ENCODE measurements around the gene NYAP2.
A peak's percentile ranks its signal among the peaks of the same experiment; 100 is the strongest.

Gene NYAP2

DNA sequence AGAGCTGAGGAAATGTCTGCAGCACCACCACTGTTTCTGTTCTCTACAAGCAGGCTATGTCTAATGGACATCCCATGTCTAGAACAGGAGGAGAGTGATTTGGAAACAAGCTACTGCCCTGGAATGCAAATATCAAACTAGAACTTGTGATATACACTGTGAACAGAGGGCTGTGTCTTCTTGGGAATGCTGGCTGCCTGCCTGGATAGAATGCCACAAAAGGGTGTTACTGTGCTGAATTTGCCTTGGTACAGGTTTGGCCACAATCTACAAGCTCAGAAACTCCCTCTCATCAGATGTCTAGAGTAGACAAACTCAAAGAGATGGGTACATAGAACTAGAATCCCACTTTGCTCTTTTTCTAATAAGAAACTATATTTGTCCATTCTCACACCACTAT lies 170.5 kb downstream of the NYAP2 start:
- no peak for DNase-seq

DNA sequence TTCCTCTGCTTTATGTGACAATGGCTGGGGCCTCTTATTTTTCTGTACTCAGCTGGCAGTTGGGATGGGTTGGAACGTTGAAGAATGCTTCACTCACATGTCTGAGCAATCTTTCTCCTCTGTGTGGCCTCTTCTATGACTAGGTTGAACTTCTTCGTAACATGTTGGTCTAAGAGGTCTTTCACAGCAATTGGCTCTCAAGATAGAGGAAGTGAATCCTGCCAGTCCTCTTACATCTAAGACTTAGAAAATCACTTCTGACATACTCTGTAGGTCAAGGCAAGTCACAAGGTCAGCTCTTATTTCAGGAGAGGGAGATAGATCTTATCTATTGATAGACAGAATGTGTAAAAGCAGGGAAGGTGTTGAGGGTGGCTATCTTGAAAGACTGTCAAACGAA lies 174.1 kb downstream of the NYAP2 start:
- DNase-seq, result no peak

DNA sequence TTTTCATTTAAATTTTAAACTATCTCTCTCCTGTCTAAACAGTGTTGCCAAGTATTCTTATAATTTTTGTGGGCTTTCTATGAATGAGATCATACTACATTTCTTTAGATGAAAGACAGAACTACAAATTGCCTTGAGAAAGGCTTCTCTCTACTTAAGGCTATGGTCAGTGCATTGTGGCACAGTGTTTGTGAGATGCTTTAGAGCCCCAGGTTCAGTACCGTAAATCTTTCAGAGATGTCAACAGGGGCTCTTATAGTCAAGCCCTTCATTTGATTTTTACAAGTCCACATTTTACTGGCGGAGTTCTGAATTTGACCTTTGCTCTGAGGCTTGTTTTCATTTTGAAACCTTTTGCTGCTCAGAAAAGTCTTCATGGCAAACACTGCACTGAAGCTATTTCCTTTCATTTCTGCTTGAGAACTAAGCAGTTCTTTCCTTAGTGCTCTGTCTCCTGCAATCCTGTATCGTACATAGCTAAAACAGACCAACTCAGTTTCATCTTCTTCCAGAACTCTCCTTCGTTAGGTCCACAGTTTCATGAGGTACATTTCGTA lies 175.2 kb downstream of the NYAP2 start:
- no peak for DNase-seq

DNA sequence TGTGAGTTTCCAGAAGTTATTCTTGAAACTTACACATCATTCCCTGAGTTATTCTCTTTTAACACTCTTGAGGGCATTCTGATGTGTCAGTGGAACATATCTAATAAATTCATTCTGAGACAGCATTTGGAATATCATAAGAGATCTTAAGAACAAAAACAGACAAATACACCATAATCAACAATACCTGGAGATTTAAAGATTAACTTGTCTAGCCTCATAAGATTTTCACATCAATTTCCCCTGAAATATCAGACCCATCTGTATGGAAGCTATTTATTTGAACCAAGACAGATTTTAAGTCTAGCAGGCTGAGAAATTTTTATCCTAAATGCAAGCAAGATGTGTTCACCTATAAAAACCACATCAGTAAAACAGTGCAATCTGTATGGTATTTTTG lies 181.6 kb downstream of the NYAP2 start:
- DNase-seq, result no peak

DNA sequence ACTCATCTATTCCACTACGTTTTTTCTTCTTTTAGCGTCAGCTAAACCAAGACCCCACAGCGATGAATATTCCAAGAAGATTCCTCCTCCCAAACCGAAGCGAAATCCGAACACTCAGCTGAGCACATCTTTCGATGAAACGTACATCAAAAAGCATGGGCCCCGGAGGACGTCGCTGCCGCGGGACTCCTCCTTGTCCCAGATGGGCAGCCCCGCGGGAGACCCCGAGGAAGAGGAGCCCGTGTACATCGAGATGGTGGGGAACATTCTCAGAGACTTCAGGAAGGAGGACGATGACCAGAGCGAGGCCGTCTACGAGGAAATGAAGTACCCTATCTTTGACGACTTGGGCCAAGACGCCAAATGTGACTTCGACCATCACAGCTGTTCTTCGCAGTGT lies 182.4 kb downstream of the NYAP2 start:
- no peak for DNase-seq

DNA sequence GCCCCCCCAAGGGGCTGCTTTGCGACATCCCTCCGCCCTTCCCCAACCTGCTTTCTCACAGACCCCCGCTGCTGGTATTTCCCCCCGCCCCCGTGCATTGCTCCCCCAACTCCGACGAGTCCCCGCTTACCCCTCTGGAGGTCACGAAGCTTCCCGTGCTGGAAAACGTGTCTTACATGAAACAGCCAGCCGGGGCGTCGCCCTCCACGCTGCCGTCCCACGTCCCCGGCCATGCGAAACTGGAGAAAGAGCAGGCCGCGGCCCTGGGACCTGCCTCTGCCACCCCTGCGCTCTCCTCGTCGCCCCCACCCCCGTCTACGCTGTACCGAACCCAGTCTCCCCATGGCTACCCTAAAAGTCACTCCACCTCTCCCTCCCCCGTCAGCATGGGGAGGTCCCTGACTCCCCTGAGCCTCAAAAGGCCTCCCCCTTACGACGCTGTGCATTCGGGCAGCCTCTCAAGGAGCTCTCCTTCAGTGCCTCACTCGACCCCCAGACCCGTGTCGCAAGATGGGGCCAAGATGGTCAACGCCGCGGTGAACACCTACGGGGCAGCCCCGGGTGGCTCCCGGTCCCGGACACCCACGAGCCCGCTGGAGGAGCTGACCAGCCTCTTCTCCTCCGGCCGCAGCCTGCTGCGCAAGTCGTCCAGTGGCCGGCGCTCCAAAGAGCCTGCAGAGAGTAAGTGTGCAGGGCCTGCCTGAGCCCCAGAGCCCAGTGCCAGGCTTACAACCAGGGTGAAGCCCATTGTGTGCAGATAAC lies 183.0 kb downstream of the NYAP2 start:
- no peak for DNase-seq

DNA sequence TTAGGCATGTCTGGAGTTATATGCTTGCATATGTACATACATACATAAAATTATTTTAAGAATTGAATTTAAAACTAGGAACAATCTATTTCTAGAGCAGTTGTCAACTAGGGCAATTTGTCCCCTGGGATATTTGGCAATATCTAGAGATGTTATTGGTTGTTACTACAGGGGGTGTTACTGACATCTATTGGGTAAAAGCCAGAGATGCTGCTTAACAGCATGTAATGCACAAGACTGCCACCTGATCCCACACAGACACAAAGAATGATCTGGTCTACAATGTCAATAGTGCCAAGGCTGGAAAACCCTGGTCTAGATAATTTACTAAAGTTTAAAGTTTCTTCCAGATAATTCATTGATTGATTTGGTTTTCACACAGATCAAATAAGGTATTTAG lies 185.3 kb downstream of the NYAP2 start:
- no peak for DNase-seq

DNA sequence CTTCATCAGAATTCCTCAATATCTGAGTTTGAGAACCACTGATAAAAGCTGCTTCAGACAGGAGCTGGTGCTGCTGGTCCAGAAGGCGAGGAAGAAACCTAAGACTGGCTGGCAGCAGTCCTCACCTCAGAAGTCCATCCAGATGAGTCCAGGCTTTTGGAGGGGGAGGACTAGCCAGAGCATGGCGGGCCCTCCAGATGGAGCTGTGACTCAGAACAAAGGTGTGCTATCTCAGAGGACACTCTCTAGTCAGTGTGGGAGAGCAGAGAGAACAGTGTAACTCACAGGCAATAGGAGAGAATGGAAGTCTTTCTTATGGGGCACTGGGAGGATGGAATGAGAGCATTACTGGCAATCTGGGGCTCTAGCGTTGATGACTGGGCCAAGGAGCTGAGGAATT lies 191.4 kb downstream of the NYAP2 start:
- DNase-seq, result no peak

DNA sequence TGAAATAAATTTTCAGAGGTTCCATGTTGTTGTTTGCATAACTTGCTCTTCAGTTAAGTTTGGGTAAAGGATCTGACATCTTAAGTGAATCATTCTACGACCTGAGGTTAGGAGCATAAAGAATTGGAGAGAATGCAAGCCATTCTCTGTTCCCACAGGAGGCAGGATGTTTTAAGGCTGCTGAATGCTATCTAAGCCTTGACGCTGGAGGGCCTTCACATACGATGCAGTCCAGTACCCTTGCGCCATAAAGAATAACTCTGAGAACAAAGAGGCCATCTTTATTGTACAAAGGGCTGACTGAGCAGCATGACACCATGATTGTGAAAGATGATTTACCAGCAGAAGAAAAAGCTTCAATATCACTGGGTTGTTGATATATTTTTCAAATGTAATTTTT lies 198.4 kb downstream of the NYAP2 start:
- DNase-seq, result no peak

DNA sequence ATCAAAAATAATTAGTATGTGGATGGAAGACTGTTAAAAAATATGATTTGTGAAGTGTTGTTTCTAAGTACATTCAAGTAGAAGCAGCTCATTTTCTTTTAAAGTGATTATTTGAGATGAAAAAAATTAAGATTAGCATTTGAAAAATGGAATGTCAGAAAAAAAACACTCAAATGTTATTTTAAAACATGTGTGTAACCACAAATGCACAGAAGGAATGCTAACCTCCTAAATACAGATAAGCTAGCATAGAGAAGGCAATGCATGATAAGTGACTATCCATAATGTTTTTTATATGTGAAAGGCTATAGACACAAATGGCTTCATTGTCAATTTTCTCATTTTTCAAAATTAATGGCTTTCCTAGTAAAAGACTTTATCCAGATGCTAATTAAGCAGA lies 198.9 kb downstream of the NYAP2 start:
- DNase-seq, result no peak

DNA sequence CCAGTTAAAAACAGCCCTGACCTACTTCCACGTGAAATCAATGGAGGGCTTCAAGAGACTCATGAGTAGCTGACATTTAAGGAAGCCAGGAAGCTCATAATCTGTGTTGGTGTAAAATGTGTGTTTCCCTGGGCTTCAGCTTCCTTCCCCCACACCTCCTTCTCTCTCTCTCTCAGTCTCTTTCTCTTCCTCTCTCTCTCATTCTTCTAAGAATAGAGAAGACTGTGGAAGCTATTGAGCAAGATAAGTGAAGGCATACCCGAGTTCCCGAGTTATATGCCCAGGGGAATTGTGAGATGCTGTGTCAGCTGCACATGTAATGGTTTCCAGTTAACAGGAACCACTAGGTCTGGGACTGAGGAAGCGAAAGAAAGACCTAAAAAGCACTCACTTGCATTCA lies 199.4 kb downstream of the NYAP2 start:
- peak; percentile 20 for DNase-seq

DNA sequence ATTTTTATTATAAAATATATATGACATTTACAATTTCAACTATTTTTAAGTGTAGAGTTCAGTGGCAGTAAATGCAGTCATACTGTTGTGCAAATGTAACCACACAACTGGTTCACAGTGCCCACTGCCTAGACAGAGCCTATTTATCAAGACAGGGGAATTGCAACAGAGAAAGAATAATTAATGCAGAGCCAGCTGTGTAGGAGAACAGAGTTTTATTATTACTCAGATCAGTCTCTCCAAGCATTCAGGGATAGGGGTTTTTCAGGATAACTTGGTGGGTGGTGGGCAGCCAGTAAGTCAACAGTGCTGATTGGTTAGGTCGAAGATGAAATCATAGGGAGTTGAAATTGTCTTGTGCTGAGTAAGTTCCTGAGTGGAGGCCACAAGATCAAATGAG lies 200.3 kb downstream of the NYAP2 start:
- no peak for DNase-seq

DNA sequence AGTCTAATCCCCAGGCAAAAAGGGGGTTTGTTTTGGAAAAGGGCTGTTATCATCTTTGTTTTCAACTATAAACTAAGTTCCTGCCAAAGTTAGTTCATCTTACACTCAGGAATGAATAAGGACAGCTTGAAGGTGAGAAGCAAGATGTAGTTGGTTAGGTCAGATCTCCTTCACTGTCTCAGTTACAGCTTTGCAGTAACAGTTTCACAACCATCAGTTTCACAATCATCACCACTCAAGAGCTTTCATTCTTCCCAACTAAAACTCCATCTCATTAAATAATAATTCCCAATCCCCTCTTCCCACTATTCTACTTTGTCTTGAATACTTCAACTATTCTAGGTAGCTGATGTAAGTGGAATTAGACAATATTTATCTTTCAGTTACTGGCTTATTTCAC lies 200.9 kb downstream of the NYAP2 start:
- DNase-seq, result no peak

DNA sequence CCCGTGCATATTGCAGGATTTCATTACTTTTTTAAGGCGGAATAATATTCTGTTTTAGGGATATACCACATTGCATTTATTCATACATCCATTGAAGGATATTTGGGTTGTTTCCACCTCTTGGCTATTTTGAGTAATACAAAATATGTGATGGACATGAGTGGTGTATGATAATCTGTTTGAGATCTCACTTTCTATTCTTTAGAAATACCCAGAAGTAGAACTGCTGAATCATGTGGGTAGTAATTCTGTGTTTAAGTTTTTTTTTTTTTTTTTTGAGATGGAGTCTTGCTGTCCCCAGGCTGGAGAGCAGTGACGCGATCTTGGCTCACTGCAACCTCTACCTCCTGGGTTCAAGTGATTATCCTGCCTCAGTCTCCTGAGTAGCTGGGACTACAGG lies 201.4 kb downstream of the NYAP2 start:
- no peak for DNase-seq

DNA sequence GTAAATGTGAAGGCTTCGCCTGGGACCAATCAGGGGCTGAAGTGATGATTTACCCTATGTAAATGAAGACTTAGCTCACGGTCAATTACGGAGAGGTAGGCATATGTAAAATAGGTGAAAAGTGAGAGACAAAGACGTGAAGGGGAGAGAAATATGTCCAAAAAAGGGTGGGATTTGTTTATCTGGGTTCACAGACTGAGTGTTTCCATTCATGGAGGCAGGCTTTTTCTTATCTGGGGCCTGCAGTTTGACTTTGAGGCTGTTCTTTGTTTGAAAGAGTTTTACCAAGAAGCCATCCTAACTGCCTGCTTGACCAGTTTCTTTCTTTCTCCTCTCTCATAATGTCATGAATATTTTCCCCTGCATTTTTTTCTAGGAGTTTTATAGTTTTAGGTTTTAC lies 202.7 kb downstream of the NYAP2 start:
- no peak for DNase-seq

DNA sequence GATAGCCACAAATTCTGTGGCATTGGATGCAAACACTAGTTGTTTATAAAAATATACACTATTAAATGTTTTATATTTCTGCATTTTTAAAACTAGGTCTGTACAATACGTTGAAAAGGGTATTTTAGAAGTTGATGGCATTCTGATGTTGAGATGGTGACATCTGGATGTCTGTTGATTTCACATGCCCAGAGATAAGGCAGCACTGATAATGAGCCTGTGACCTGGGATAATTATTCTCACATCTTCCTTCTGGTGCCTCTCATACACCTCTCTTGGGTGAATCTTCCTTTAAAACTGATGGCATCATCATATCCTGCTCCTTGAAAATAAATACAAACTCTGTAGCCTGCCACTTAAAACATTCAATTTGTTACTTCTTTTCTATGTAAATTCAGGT lies 208.6 kb downstream of the NYAP2 start:
- no peak for DNase-seq

DNA sequence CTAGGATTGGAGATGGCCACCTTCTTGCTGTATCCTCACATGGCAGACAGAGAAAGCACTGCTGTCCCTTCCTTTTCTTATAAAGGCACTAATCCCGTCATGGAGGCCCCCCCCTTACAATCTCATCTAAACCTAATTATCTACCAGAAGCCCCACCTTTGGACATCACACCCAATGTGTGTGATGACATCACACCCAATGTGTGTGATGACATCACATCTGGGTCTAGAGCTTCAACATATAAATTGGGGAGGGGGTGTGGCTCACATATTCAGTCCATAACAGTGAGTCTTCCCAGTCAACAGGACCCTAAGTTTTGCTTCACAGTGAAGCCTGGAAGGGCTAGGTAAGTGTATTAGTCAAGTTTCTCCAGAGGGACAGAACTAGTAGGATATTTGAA lies 213.1 kb downstream of the NYAP2 start:
- DNase-seq, result no peak

DNA sequence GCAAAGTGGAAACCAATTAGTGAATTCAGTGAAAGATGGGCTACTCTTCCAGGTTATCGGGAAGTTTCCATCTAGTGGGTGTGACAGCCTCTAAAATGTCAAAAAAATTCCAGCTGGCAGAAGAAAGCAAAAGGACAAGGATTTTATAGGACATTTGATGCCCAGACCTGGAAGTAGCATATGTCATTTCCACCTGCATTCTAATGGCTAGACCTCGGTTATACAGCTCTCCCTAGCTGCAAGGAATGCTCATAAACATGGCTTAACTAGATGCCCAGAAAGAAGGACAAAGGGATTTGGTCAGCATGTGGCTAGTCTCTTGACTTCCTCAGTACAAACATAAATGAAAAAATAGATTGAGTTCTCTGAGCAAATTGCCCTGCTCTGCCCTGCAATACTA lies 215.4 kb downstream of the NYAP2 start:
- DNase-seq, result no peak

DNA sequence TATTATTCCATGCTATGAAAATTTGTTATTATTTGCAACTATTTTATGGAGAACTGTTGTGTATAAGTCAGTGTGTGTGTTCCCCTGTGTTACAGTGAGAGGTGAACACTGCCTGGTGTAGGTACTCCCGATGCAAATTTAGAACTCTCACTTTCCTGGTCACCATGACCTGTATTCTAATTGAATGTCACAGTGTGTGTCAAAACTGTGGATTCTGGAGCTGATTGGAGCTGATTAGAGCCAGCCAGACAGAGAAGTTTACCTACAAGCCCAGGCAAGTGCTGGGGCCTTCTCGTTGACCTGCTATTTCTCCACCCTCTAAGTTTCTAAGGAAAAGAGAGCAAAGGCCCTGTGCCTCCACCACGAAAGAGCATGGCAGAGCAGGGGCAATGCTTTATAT lies 216.0 kb downstream of the NYAP2 start:
- DNase-seq, result no peak

DNA sequence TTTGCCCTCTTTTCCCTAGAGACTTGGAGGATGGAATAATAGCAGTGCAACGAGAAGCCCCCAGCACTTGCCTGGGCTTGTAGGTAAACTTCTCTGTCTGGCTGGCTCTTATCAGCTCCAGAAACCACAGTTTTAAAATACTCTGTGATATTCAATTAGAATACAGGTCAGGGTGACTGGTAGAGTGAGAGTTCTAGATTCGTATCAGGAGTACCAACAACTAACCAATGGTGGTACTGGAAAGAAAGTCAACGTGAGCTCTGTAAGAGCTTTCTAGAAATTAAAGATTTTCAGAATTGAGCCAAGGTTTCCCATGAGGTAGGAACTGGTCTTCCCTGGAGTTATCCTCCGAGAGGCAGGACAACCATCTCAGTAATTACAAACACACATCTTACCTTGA lies 216.9 kb downstream of the NYAP2 start:
- no peak for DNase-seq

DNA sequence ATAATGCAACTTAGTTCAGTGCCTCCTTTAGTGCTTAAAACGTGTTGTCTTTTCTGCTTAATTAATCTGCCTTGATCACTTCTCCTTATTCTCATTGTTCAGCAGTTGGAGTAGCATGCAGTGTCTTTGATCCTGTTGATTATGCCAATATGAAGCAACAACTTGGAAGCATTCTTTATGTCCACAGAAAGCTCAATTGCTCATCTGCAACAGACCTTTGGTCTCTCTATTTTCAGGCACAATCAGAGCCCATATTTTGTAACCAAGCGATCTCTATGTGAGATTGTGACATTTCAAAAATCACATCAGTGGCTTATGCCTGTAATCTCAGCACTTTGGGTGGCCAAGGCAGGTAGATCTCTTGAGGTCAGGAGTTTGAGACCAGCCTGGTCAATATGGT lies 217.3 kb downstream of the NYAP2 start:
- DNase-seq, result no peak

DNA sequence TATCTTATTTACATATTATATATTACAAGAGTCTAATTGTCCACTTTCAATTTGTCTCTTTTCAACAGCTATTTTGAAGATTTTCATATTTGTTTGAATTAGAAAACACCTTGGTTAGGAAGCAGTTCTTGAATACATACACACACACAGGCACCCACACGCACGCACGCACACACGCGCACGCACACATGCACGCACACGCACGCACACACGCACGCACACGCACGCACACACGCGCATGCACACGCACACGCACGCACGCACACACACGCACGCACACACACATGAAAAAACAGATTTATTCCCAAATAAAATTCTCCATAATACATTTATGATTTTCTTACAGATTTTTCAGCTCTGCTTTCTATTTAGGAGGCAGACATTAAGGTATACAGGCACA lies 220.7 kb downstream of the NYAP2 start:
- no peak for DNase-seq

DNA sequence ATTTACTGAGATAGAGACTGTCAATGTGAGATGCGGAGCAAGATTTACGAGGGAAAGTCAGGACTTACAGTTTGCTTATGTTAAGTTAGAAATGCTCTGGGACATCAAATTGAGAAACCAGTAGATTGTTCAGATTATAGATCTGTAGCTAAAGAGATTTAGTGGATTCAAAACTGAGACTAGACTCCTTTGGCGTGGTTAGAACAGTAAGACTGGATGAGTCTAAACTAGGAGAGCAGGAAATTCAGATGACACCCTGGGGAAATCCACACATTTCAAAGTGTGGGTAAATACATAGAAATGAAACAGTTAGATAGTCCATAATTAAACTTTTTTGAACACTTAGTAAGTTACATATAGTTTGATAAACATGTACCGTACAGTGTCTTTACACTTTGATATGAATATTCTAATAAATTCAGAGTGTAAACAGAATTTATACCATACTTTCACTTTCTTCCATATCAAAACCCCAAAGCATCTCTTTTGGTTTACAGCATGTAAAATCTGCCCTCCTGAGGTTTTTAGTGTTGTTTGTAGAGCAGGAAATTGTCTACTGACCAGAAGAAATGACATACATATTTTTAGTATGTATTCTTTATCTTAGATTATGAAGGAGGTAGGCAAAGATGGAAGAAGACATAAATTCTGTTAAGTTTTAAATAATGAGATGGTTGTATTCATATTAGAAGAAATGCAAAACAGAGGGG lies 231.5 kb downstream of the NYAP2 start:
- no peak for DNase-seq

DNA sequence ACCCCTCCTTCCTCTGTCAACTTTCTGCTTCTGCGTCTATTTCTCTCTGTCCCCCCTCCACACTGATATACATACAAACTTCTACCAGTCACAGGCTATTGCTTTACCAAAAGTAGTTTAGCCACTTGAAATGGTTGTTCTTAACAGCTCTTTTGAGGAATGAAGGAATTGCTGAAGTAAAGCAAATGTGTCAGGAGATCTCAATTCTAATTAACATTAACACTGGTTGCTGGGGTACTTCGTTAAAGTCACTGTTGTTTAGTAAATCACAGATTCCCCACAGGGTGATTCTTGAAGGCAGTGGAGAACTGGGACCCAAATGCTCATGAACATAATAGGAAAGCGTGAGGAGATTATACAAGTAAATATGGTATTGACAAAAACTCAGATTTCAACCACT lies 232.8 kb downstream of the NYAP2 start:
- no peak for DNase-seq

DNA sequence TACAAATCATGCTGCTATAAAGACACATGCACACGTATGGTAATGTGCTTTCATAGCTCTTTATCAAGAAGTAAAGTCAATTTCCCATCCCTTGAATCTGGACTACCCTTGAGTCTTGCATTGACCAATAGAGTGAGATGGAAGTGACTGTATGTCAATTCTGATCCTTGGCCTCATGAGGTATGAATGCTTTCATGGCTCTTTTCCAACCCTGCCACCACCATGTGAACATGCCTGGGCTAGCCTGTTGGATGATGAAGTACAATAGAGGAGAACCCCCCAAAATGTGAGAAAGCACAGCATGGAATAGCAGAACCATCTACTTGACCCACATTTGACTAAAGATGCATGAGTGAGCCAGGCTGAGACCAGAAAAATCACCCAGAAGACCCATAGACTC lies 237.0 kb downstream of the NYAP2 start:
- no peak for DNase-seq
